GM12873 (cell line): ENCODE results near the gene ATP8B4.

Source experiments
- CTCF ChIP-seq: IDR thresholded peaks from 2 replicates; pipeline ENCODE4 v1.5.1; 2012; ENCODE audit warnings: low read depth, mild to moderate bottlenecking, moderate library complexity, low read length, control low read depth; ENCODE audit not compliant: insufficient read depth; ENCODE audit errors: missing control alignments

ATP8B4 gene

GRCh38 chr15:49848807-49849206 lies 270.2 kb downstream of the ATP8B4 start:
- no peak for TF ChIP-seq CTCF

- TF ChIP-seq CTCF, result no peak
Measured at GRCh38 chr15:49848282-49848724, 270.7 kb downstream of the ATP8B4 start.

DNA sequence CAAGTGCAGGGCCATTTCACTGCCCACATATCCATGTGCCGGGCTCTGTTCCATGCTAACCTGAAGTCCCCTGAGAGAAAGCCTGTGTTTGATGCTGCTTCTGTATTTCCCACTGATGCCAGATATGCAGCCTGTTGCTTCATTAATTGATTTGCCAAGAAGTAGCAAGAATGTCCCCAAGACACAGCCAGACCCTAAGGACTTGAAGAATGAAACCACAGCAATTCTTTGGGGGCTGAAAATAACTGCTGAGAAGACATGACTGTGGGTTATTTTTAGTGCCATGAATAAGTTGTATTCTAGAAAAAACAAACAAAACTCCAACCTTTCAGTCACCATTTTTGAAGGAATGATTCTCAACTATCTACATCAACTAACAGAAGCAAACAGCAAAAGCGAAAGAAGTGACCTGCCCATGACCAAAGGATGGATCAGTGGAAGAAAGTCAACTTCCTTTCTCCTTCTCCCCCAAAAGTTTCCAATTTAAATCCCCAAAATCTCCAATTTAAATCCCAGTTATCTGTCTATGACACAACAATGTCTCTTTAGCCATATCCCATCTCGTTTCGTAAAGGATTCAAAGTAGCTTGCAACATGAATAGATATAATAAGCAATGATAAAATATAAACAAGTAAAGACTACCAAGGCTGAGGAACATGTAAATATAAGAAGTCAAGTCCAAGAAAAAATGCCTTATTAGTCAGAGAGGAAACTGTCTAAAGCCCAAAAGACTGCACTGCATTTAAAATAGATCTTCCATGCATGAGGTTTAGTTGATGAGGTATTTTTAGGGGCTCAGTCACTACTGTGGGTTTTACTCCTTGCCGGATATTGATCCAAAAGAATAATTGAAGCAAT lies 271.4 kb downstream of the ATP8B4 start:
- no peak for TF ChIP-seq CTCF

- TF ChIP-seq CTCF, result no peak
Measured at GRCh38 chr15:49844390-49844789, 274.6 kb downstream of the ATP8B4 start.

GRCh38 chr15:49843725-49844124 lies 275.3 kb downstream of the ATP8B4 start:
- no peak for TF ChIP-seq CTCF

GRCh38 chr15:49842031-49842730 lies 276.9 kb downstream of the ATP8B4 start:
- TF ChIP-seq CTCF, result no peak

DNA sequence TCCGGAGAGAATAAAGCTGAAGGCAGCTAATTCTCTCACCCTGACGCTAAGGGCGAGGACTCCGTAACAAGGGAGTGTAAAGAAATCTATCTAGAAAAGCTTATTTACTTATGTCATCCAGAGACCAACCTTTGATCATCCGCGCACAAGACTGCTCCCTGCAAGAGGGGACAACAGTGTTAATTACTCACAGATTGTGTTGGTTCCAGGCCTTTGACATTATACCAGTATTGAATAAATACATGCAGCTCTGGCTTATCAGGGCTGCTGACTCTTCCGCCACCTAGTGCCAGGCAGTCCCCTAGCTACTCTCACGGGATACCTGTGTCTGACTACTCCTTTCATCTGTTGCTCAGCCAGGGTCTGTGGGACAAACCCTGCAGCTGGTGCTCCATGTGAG lies 286.5 kb downstream of the ATP8B4 start:
- peak; percentile 37 for TF ChIP-seq CTCF
